OCI-LY7 (cell line): Measurements from ENCODE around the gene ING2.

Experiments
- EZH2phosphoT487 ChIP-seq: fragments of 200-600 bp; sonication (generic); IDR thresholded peaks from 2 replicates; pipeline ENCODE4 v1.6.1; 2018; ENCODE audit warnings: low read depth, borderline replicate concordance, mild to moderate bottlenecking, mixed run types, antibody characterized with exemption, low read length, moderate library complexity, mixed read lengths
- TF ChIP-seq, protein P1 (sequence below): fragments of 200-600 bp; sonication (generic); conservative IDR thresholded peaks from 2 replicates; pipeline ENCODE4 v1.5.1; 2014; ENCODE audit warnings: mild to moderate bottlenecking, antibody characterized with exemption, low read length, moderate library complexity, mixed read lengths

DNA sequence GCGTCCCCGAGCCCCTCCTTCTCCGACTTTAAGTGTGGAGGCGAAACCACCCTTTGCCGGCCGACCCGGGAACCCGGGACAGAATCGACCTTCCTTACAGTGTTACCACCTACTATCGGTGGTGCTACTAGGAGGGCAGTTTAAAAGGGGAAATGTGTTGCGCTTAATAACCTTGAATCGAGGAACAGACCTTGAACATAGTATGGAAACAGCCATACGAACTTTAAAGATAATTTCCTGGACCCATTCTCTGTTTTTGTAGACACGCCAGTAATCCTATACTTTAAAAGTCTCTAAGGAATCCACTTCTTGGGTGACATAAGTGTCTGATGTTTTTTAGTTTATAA, 1.5 kb downstream of the ING2 start:
- TF ChIP-seq, protein P1, sequence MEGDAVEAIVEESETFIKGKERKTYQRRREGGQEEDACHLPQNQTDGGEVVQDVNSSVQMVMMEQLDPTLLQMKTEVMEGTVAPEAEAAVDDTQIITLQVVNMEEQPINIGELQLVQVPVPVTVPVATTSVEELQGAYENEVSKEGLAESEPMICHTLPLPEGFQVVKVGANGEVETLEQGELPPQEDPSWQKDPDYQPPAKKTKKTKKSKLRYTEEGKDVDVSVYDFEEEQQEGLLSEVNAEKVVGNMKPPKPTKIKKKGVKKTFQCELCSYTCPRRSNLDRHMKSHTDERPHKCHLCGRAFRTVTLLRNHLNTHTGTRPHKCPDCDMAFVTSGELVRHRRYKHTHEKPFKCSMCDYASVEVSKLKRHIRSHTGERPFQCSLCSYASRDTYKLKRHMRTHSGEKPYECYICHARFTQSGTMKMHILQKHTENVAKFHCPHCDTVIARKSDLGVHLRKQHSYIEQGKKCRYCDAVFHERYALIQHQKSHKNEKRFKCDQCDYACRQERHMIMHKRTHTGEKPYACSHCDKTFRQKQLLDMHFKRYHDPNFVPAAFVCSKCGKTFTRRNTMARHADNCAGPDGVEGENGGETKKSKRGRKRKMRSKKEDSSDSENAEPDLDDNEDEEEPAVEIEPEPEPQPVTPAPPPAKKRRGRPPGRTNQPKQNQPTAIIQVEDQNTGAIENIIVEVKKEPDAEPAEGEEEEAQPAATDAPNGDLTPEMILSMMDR: no peak
- no peak for TF ChIP-seq EZH2phosphoT487
